Body of pancreas (tissue), 4 donors: ENCODE measurements around the gene FUT8.
"Not testable (repeated sequence)": the region's sequence is repeated elsewhere in the genome, so short reads cannot be mapped to it uniquely, and the experiment has no call there.

Source experiments
- POLR2A ChIP-seq, 3 donors: fragments of 450-650 bp; IDR thresholded peaks; one replicate each; pipeline ENCODE4 v1.6.1; 2016; ENCODE audit warnings: antibody characterized with exemption in 3 of 3, mild to moderate bottlenecking in 2 of 3
- TF ChIP-seq, protein P1 (sequence below), 7 experiments: fragments of 450-650 bp in 4 of 7; fragments of 200-600 bp in 3 of 7; sonication (generic) in 3 of 7; IDR thresholded peaks; one replicate each; pipeline ENCODE4 v1.5.1; 2016 to 2019; ENCODE audit warnings: antibody characterized with exemption in 7 of 7

DNA sequence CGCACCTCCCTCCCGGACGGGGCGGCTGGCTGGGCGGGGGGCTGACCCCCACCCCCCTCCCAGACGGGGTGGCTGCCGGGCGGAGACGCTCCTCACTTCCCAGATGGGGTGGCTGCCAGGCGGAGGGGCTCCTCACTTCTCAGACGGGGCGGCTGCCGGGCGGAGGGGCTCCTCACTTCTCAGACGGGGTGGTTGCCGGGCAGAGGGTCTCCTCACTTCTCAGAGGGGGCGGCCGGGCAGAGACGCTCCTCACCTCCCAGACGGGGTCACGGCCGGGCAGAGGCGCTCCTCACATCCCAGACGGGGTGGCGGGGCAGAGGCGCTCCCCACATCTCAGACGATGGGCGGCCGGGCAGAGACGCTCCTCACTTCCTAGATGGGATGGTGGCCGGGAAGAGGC lies 280.0 kb downstream of the FUT8 start:
- not testable (repeated sequence) for TF ChIP-seq POLR2A (IDR thresholded peaks at IDR 0.05)
- TF ChIP-seq, protein P1, sequence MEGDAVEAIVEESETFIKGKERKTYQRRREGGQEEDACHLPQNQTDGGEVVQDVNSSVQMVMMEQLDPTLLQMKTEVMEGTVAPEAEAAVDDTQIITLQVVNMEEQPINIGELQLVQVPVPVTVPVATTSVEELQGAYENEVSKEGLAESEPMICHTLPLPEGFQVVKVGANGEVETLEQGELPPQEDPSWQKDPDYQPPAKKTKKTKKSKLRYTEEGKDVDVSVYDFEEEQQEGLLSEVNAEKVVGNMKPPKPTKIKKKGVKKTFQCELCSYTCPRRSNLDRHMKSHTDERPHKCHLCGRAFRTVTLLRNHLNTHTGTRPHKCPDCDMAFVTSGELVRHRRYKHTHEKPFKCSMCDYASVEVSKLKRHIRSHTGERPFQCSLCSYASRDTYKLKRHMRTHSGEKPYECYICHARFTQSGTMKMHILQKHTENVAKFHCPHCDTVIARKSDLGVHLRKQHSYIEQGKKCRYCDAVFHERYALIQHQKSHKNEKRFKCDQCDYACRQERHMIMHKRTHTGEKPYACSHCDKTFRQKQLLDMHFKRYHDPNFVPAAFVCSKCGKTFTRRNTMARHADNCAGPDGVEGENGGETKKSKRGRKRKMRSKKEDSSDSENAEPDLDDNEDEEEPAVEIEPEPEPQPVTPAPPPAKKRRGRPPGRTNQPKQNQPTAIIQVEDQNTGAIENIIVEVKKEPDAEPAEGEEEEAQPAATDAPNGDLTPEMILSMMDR (IDR thresholded peaks at IDR 0.05): not testable (repeated sequence)
